Neural cell (in vitro differentiated cells): Measurements from ENCODE around the gene MAP4K4. TPM values are rescaled to one million over a fixed set of nuclear protein-coding genes. Genes with fewer than 3 reads are reported as not detected.

Experiments used
- H2AFZ ChIP-seq: fragments of 200-600, 300-800 bp; sonication (generic), shearing (Covaris generic); 2 replicates; pipeline ENCODE4 v1.6.0; 2014; ENCODE audit warnings: low read depth, mild to moderate bottlenecking, antibody characterized with exemption, low read length, moderate library complexity
- H3F3A ChIP-seq: fragments of 200-600 bp; shearing (Covaris generic); 2 replicates; pipeline ENCODE4 v1.6.1; 2016; ENCODE audit warnings: mild to moderate bottlenecking, moderate library complexity, mixed read lengths, antibody characterized with exemption, low read length; ENCODE audit not compliant: insufficient read depth, poor library complexity, severe bottlenecking
- H3K27ac ChIP-seq: fragments of 200-600, 300-800 bp; sonication (generic), shearing (Covaris generic); 2 replicates; pipeline ENCODE4 v1.5.1; 2014; ENCODE audit warnings: mild to moderate bottlenecking, low read length, moderate library complexity
- H3K27me3 ChIP-seq: fragments of 300-800, 200-600 bp; sonication (generic), shearing (Covaris generic); 2 replicates; pipeline ENCODE4 v1.6.0; 2014; ENCODE audit warnings: mild to moderate bottlenecking, low read depth, low read length, moderate library complexity; ENCODE audit not compliant: insufficient read depth
- H3K36me3 ChIP-seq: fragments of 300-800, 200-600 bp; sonication (generic), shearing (Covaris generic); 2 replicates; pipeline ENCODE4 v1.5.1; 2014; ENCODE audit warnings: mild to moderate bottlenecking, antibody characterized with exemption, low read length, moderate library complexity; ENCODE audit not compliant: insufficient read depth
- H3K4me2 ChIP-seq: fragments of 300-800, 200-600 bp; sonication (generic), shearing (Covaris generic); 2 replicates; pipeline ENCODE4 v1.6.0; 2014; ENCODE audit warnings: mild to moderate bottlenecking, low read length
- H3K4me3 ChIP-seq: fragments of 300-800, 200-600 bp; sonication (generic), shearing (Covaris generic); 2 replicates; pipeline ENCODE4 v1.5.1; 2014; ENCODE audit warnings: mild to moderate bottlenecking, low read length, moderate library complexity
- H3K79me2 ChIP-seq: fragments of 200-600 bp; shearing (Covaris generic); replicated peaks from 2 replicates; pipeline ENCODE4 v1.6.0; 2014; ENCODE audit warnings: mild to moderate bottlenecking, low read length, moderate library complexity; ENCODE audit not compliant: insufficient read depth
- H3K9ac ChIP-seq: fragments of 300-800, 200-600 bp; sonication (generic), shearing (Covaris generic); 2 replicates; pipeline ENCODE4 v1.6.1; 2016; ENCODE audit warnings: mild to moderate bottlenecking, low read length, mixed read lengths
- H3K9me2 ChIP-seq: fragments of 200-600 bp; shearing (Covaris generic); 2 replicates; pipeline ENCODE4 v1.6.1; 2016; ENCODE audit warnings: mild to moderate bottlenecking, low read length, mixed read lengths; ENCODE audit not compliant: insufficient read depth
- H3K9me3 ChIP-seq: fragments of 200-600, 300-800 bp; sonication (generic), shearing (Covaris generic); 2 replicates; pipeline ENCODE4 v1.6.1; 2016; ENCODE audit warnings: mild to moderate bottlenecking, mixed run types, low read length, moderate library complexity, mixed read lengths
- H4K20me1 ChIP-seq: fragments of 200-600 bp; shearing (Covaris generic); 2 replicates; pipeline ENCODE4 v1.6.1; 2016; ENCODE audit warnings: mild to moderate bottlenecking, mixed run types; ENCODE audit not compliant: insufficient read depth
- CTCF ChIP-seq: fragments of 450-650 bp; IDR thresholded peaks from 2 replicates; pipeline ENCODE4 v1.5.1; 2014; ENCODE audit warnings: antibody characterized with exemption, mild to moderate bottlenecking, moderate library complexity; ENCODE audit not compliant: poor library complexity, severe bottlenecking
- EP300 ChIP-seq: fragments of 450-650 bp; conservative IDR thresholded peaks from 2 replicates; pipeline ENCODE4 v1.6.1; 2014; ENCODE audit warnings: antibody characterized with exemption, mild to moderate bottlenecking, moderate library complexity; ENCODE audit not compliant: poor library complexity, severe bottlenecking
- EZH2 ChIP-seq: fragments of 200-600, 300-800 bp; shearing (Covaris generic), sonication (generic); IDR thresholded peaks from 2 replicates; pipeline ENCODE4 v1.6.1; 2014; ENCODE audit warnings: antibody characterized with exemption, low read length, borderline replicate concordance, mild to moderate bottlenecking; ENCODE audit not compliant: insufficient read depth, poor library complexity, severe bottlenecking
- MXI1 ChIP-seq: fragments of 450-650 bp; conservative IDR thresholded peaks from 2 replicates; pipeline ENCODE4 v1.6.1; 2014; ENCODE audit warnings: antibody characterized with exemption, mild to moderate bottlenecking; ENCODE audit not compliant: poor library complexity, severe bottlenecking
- POLR2AphosphoS5 ChIP-seq: IDR thresholded peaks from 2 replicates; pipeline ENCODE4 v1.6.1; 2012
- RAD21 ChIP-seq: fragments of 450-650 bp; conservative IDR thresholded peaks from 2 replicates; pipeline ENCODE4 v1.6.1; 2014; ENCODE audit warnings: antibody characterized with exemption, mild to moderate bottlenecking, moderate library complexity
- REST ChIP-seq: IDR thresholded peaks from 2 replicates; pipeline ENCODE4 v1.6.1; 2012; ENCODE audit warnings: borderline replicate concordance
- SMC3 ChIP-seq: fragments of 450-650 bp; conservative IDR thresholded peaks from 2 replicates; pipeline ENCODE4 v1.6.1; 2014; ENCODE audit warnings: antibody characterized with exemption, mild to moderate bottlenecking, moderate library complexity; ENCODE audit not compliant: poor library complexity
- TAF1 ChIP-seq: IDR thresholded peaks from 2 replicates; pipeline ENCODE4 v1.6.1; 2012; ENCODE audit warnings: low read depth
- polyA plus RNA-seq: library from polyadenylated mRNA; depleted of rRNA; stranded (reverse); fragments of >200 nt; gene quantifications from 2 replicates; pipeline ENCODE4 v1.2.3, GENCODE V29; 2014

The MAP4K4 gene
- polyA plus RNA-seq, 1 donor from 2014 or later: 125 TPM

GRCh38 chr2:101820519-101820918, 123.0 kb downstream of the MAP4K4 start:
- Histone ChIP-seq H3F3A (no peaks in the 10 kb centered on the region), H3K4me2 (no peak overlapping the region), H3K36me3 (no peaks in the 10 kb centered on the region), H3K27ac (no peak overlapping the region), H3K9me3 (no peaks in the 10 kb centered on the region), H4K20me1 (peaks cover 22% of the 10 kb centered on the region), H3K27me3 (no peaks in the 10 kb centered on the region), H3K9ac (no peak overlapping the region), H2AFZ (no peak overlapping the region), H3K4me3 (no peak overlapping the region), H3K9me2 (no peaks in the 10 kb centered on the region), H3K79me2 (peaks cover 86% of the 10 kb centered on the region)
- TF ChIP-seq SMC3: no peak

- Histone ChIP-seq H3K9me3 (no peaks in the 10 kb centered on the region), H3K9me2 (no peaks in the 10 kb centered on the region), H4K20me1 (peaks cover 22% of the 10 kb centered on the region), H3K4me3 (no peak overlapping the region), H3K4me2 (no peak overlapping the region), H3K9ac (no peak overlapping the region), H2AFZ (no peak overlapping the region), H3K36me3 (no peaks in the 10 kb centered on the region), H3K79me2 (peaks cover 81% of the 10 kb centered on the region), H3F3A (peaks cover under 1% of the 10 kb centered on the region), H3K27me3 (no peaks in the 10 kb centered on the region), H3K27ac (no peak overlapping the region)
- no peak for TF ChIP-seq TAF1
- TF ChIP-seq POLR2AphosphoS5: no peak
- TF ChIP-seq EZH2: no peak
- TF ChIP-seq EP300: no peak
- no peak for TF ChIP-seq MXI1
- no peak for TF ChIP-seq REST
Measured at GRCh38 chr2:101821059-101821805, 123.7 kb downstream of the MAP4K4 start.

GRCh38 chr2:101821828-101822458, 124.4 kb downstream of the MAP4K4 start:
- Histone ChIP-seq H4K20me1 (peaks cover 22% of the 10 kb centered on the region), H3K9me2 (no peaks in the 10 kb centered on the region), H3K79me2 (peaks cover 74% of the 10 kb centered on the region), H3K4me2 (no peak overlapping the region), H3K9ac (no peak overlapping the region), H3F3A (peaks cover 3% of the 10 kb centered on the region), H3K27me3 (no peaks in the 10 kb centered on the region), H2AFZ (no peak overlapping the region), H3K36me3 (no peaks in the 10 kb centered on the region), H3K9me3 (no peaks in the 10 kb centered on the region), H3K4me3 (no peak overlapping the region), H3K27ac (no peak overlapping the region)
- TF ChIP-seq REST (no peak), RAD21 (no peak), CTCF (no peak), MXI1 (no peak), TAF1 (no peak), EP300 (no peak), EZH2 (no peak)
